K562 (cell line): ENCODE results near the gene OBSCN. TPM values are rescaled to one million over a fixed set of nuclear protein-coding genes. Genes with fewer than 3 reads are reported as not detected.
A peak's percentile ranks its signal among the peaks of the same experiment; 100 is the strongest.

Experiments used
- CTBP1 ChIP-seq: fragments of 450-650 bp; IDR thresholded peaks from 2 replicates; pipeline ENCODE4 v1.6.1; 2016; ENCODE audit warnings: borderline replicate concordance
- NRF1 ChIP-seq, 2 experiments: fragments of 450-650 bp; IDR thresholded peaks in 1 of 2; conservative IDR thresholded peaks in 1 of 2; 2 replicates each; pipeline ENCODE4 v1.6.1; 2014; ENCODE audit warnings: mild to moderate bottlenecking in 2 of 2
- RAD21 ChIP-seq, 2 experiments: fragments of 250-450 bp in 1 of 2; fragments of 450-650 bp in 1 of 2; sonication (Bioruptor Pico) in 1 of 2; formaldehyde crosslinking in 1 of 2; IDR thresholded peaks in 1 of 2; conservative IDR thresholded peaks in 1 of 2; 2 replicates each; pipeline versions ENCODE4 v1.4.0 to v1.8.0; 2020 to 2022; ENCODE audit warnings: mild to moderate bottlenecking in 2 of 2, moderate library complexity in 1 of 2
- STAG1 ChIP-seq: sonication (generic); formaldehyde crosslinking; IDR thresholded peaks from 2 replicates; pipeline ENCODE4 v1.5.0; 2020; ENCODE audit warnings: missing genetic modification reagents, borderline replicate concordance
- STAT5B ChIP-seq: fragments of 250-450 bp; sonication (Bioruptor Pico); IDR thresholded peaks from 2 replicates; pipeline ENCODE4 v1.8.0; 2021; ENCODE audit warnings: mild to moderate bottlenecking, inconsistent platforms
- polyA plus RNA-seq, 8 experiments: library from polyadenylated mRNA; depleted of rRNA in 4 of 8; stranded (reverse) in 5 of 8; unstranded in 3 of 8; fragments of >200 nt; fragmentation: Nextera tagmentation in 2 of 8; fragmentation: Illumina TruSeq in 1 of 8; extraction: Ambion mirVana in 2 of 8; extraction: Trizol in 1 of 8; gene quantifications; 2 replicates each; pipeline versions ENCODE4 v1.2.1 to v1.2.3, GENCODE V29; 2011 to 2014; ENCODE audit warnings: inconsistent platforms in 1 of 8, missing spikeins in 1 of 8
- total RNA-seq, 7 experiments: library from RNA; depleted of rRNA in 6 of 7; stranded (reverse); fragments of >200 nt in 6 of 7; fragmentation: Illumina TruSeq in 2 of 7; extraction: Trizol in 2 of 7; gene quantifications; 2 replicates each; pipeline versions ENCODE4 v1.2.1 to v1.2.3, GENCODE V29; 2011 to 2021; ENCODE audit warnings: low replicate concordance in 1 of 7
- TF ChIP-seq, protein P1 (sequence below), 3 experiments: IDR thresholded peaks in 2 of 3; conservative IDR thresholded peaks in 1 of 3; 2 replicates each; pipeline ENCODE4 v1.5.1; 2011 to 2012; ENCODE audit warnings: low read length in 3 of 3, mild to moderate bottlenecking in 3 of 3, control low read depth in 2 of 3, improper control_type of control experiment in 1 of 3, inconsistent platforms in 1 of 3, low read depth in 1 of 3, mixed read lengths in 1 of 3, moderate library complexity in 1 of 3; ENCODE audit not compliant: insufficient read depth in 2 of 3
- TF ChIP-seq, protein P2 (sequence below): sonication (generic); formaldehyde crosslinking; IDR thresholded peaks from 2 replicates; pipeline ENCODE4 v1.8.0; 2022; ENCODE audit warnings: mild to moderate bottlenecking, missing genetic modification reagents

The OBSCN gene
- total and polyA plus RNA-seq, 9 of the 15 experiments (the other 6 are each of a cell fraction or from before 2014, with no cell fraction given), result 0.18 to 19.7 (median 3.6) TPM

DNA sequence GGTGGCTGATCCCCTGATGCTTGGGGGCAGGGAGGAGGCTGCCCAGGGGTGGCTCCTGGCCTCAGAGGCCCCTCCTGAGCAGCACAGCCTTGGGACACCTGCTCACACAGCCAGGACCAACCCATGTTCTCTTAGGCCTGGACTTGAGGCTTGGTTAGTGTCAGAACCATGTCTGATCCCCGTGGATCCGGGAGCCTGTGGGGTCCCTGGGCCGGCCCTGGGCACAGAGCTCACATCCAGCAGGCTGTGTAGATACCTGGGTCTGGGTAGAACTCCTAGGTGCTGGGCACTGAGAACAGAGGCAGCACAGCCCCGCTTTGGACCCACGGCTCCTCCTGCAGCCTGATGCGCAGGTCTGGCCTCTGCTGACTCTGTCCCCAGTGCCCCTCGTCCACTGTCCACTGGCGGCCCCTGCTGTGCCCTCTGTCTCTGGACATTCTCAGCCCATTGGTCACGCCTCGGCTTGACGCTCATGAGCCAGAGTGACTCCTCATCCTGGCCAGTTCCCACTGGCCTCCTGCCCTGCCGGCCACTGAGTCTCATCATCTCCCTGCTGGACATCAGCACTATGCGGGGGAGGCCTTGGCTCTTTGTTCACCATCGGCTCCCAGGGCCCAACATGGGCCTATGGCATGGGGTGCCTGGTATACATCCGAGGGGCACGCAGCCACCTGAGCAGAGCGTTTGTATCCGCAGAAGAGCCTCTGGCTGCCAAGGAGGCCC, 128.6 kb downstream of the OBSCN start (continued):
- TF ChIP-seq RAD21 (CRISPR knock-in tag; conservative IDR thresholded peaks at IDR 0.05 in 1 of 2, IDR thresholded peaks at IDR 0.05 in 1 of 2) (peak in 1 of 2 experiments; percentile 51; a peak in 2 of 4 replicates), CTBP1 (0 out of 2 replicates have a peak, but pooled peaks have one; percentile 13), STAG1 (CRISPR knock-in tag) (peak; percentile 30; the same call in 1 of the 2 replicates), NRF1 (conservative IDR thresholded peaks at IDR 0.05 in 1 of 2, IDR thresholded peaks at IDR 0.05 in 1 of 2) (peak; percentile 44 to 62; a peak in 3 of 4 replicates), STAT5B (CRISPR knock-in tag) (no peak)
- TF ChIP-seq, protein P1, sequence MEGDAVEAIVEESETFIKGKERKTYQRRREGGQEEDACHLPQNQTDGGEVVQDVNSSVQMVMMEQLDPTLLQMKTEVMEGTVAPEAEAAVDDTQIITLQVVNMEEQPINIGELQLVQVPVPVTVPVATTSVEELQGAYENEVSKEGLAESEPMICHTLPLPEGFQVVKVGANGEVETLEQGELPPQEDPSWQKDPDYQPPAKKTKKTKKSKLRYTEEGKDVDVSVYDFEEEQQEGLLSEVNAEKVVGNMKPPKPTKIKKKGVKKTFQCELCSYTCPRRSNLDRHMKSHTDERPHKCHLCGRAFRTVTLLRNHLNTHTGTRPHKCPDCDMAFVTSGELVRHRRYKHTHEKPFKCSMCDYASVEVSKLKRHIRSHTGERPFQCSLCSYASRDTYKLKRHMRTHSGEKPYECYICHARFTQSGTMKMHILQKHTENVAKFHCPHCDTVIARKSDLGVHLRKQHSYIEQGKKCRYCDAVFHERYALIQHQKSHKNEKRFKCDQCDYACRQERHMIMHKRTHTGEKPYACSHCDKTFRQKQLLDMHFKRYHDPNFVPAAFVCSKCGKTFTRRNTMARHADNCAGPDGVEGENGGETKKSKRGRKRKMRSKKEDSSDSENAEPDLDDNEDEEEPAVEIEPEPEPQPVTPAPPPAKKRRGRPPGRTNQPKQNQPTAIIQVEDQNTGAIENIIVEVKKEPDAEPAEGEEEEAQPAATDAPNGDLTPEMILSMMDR (IDR thresholded peaks at IDR 0.05 in 2 of 3, conservative IDR thresholded peaks at IDR 0.05 in 1 of 3; ENCODE audit: insufficient read depth in 2 of 3, low read depth in 1 of 3, low read length in 3 of 3), result peak; percentile 41 to 54 (median 42); a peak in 5 of 6 replicates
- TF ChIP-seq, protein P2, sequence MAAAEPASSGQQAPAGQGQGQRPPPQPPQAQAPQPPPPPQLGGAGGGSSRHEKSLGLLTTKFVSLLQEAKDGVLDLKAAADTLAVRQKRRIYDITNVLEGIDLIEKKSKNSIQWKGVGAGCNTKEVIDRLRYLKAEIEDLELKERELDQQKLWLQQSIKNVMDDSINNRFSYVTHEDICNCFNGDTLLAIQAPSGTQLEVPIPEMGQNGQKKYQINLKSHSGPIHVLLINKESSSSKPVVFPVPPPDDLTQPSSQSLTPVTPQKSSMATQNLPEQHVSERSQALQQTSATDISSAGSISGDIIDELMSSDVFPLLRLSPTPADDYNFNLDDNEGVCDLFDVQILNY, result no peak
